ENCODE data around the gene SLC11A2. TPM values are rescaled to one million over a fixed set of nuclear protein-coding genes. Genes with fewer than 3 reads are reported as not detected.

SLC11A2 gene
- total RNA-seq, 1 donor from 2014 or later = 42.6 TPM

GRCh38 chr12:51005671-51006070, 20.5 kb downstream of the SLC11A2 start:
- no peaks in the 10 kb centered on the region for H3K9me3 Mint-ChIP-seq (ENCODE audit: unreplicated experiment)
- H3K4me1 Mint-ChIP-seq (ENCODE audit: unreplicated experiment) = peaks cover 8% of the 10 kb centered on the region
- no peaks in the 10 kb centered on the region for H3K27me3 Mint-ChIP-seq (ENCODE audit: unreplicated experiment)
- DNase-seq (ENCODE audit: extremely low spot score, unreplicated experiment) = no peak
- TF ChIP-seq CTCF (IDR thresholded peaks at IDR 0.05) = no peak
- H3K36me3 Mint-ChIP-seq (ENCODE audit: unreplicated experiment) = peaks cover 17% of the 10 kb centered on the region
- no peak overlapping the region for H3K27ac Mint-ChIP-seq (ENCODE audit: unreplicated experiment)
- no peak overlapping the region for H3K4me3 Mint-ChIP-seq (ENCODE audit: unreplicated experiment)

GRCh38 chr12:51005030-51005429, 21.2 kb downstream of the SLC11A2 start:
- Mint-ChIP-seq H3K4me3 (ENCODE audit: unreplicated experiment) (no peak overlapping the region), H3K4me1 (ENCODE audit: unreplicated experiment) (peaks cover 6% of the 10 kb centered on the region), H3K9me3 (ENCODE audit: unreplicated experiment) (no peaks in the 10 kb centered on the region), H3K27me3 (ENCODE audit: unreplicated experiment) (no peaks in the 10 kb centered on the region), H3K27ac (ENCODE audit: unreplicated experiment) (no peak overlapping the region), H3K36me3 (ENCODE audit: unreplicated experiment) (peaks cover 22% of the 10 kb centered on the region)
- no peak for TF ChIP-seq CTCF (IDR thresholded peaks at IDR 0.05)
- no peak for DNase-seq (ENCODE audit: extremely low spot score, unreplicated experiment)

GRCh38 chr12:51004504-51004903, 21.7 kb downstream of the SLC11A2 start:
- Mint-ChIP-seq H3K4me3 (ENCODE audit: unreplicated experiment) (no peak overlapping the region), H3K36me3 (ENCODE audit: unreplicated experiment) (peaks cover 24% of the 10 kb centered on the region), H3K9me3 (ENCODE audit: unreplicated experiment) (no peaks in the 10 kb centered on the region), H3K4me1 (ENCODE audit: unreplicated experiment) (peaks cover 6% of the 10 kb centered on the region), H3K27ac (ENCODE audit: unreplicated experiment) (no peak overlapping the region), H3K27me3 (ENCODE audit: unreplicated experiment) (no peaks in the 10 kb centered on the region)
- DNase-seq (ENCODE audit: extremely low spot score, unreplicated experiment) = no peak
- TF ChIP-seq CTCF (IDR thresholded peaks at IDR 0.05) = no peak

GRCh38 chr12:51001799-51002198, 24.4 kb downstream of the SLC11A2 start:
- Mint-ChIP-seq H3K4me3 (ENCODE audit: unreplicated experiment) (no peak overlapping the region), H3K36me3 (ENCODE audit: unreplicated experiment) (peaks cover 27% of the 10 kb centered on the region), H3K9me3 (ENCODE audit: unreplicated experiment) (no peaks in the 10 kb centered on the region), H3K27ac (ENCODE audit: unreplicated experiment) (no peak overlapping the region), H3K27me3 (ENCODE audit: unreplicated experiment) (no peaks in the 10 kb centered on the region), H3K4me1 (ENCODE audit: unreplicated experiment) (peaks cover 4% of the 10 kb centered on the region)
- DNase-seq (ENCODE audit: extremely low spot score, unreplicated experiment) = no peak
- TF ChIP-seq CTCF (IDR thresholded peaks at IDR 0.05) = no peak

GRCh38 chr12:51000245-51000644, 25.9 kb downstream of the SLC11A2 start:
- H3K9me3 Mint-ChIP-seq (ENCODE audit: unreplicated experiment) = no peaks in the 10 kb centered on the region
- DNase-seq (ENCODE audit: extremely low spot score, unreplicated experiment) = no peak
- H3K27me3 Mint-ChIP-seq (ENCODE audit: unreplicated experiment) = no peaks in the 10 kb centered on the region
- no peak overlapping the region for H3K4me3 Mint-ChIP-seq (ENCODE audit: unreplicated experiment)
- no peak for TF ChIP-seq CTCF (IDR thresholded peaks at IDR 0.05)
- H3K27ac Mint-ChIP-seq (ENCODE audit: unreplicated experiment) = no peak overlapping the region
- peaks cover 4% of the 10 kb centered on the region for H3K4me1 Mint-ChIP-seq (ENCODE audit: unreplicated experiment)
- peaks cover 28% of the 10 kb centered on the region for H3K36me3 Mint-ChIP-seq (ENCODE audit: unreplicated experiment)

Data from osteocyte (in vitro differentiated cells).